NCI-H2196 treated with DMSO at 0.1 percent for 48 hours (cell line): ENCODE measurements around the gene ZNF331.
"Not testable (repeated sequence)": the region's sequence is repeated elsewhere in the genome, so short reads cannot be mapped to it uniquely, and the experiment has no call there.

Experiments
- DNase-seq: peaks from one replicate; lab custom pipeline; 2025; ENCODE audit not compliant: unreplicated experiment; lab: John Stamatoyannopoulos, UW

ZNF331 gene

GRCh38 chr19:53537521-53538377, at the start of gene ZNF331:
ZNF331 (plus strand) TSS chr19:53538145; CDS start chr19:53569377, 31,232 bp downstream.
- DNase-seq = peak; percentile 15

- DNase-seq = no peak
Measured at GRCh38 chr19:53492153-53492552, 45.8 kb upstream of the ZNF331 start.

- not testable (repeated sequence) for DNase-seq
Measured at GRCh38 chr19:53497311-53498023, 40.5 kb upstream of the ZNF331 start.

- not testable (repeated sequence) for DNase-seq
Measured at GRCh38 chr19:53498024-53498395, 39.9 kb upstream of the ZNF331 start.

- not testable (repeated sequence) for DNase-seq
Measured at GRCh38 chr19:53503151-53503550, 34.8 kb upstream of the ZNF331 start.

GRCh38 chr19:53503671-53504364, 34.1 kb upstream of the ZNF331 start:
- DNase-seq = not testable (repeated sequence)

- not testable (repeated sequence) for DNase-seq
Measured at GRCh38 chr19:53504365-53504703, 33.6 kb upstream of the ZNF331 start.

- DNase-seq = no peak
Measured at GRCh38 chr19:53504885-53505284, 33.1 kb upstream of the ZNF331 start.

GRCh38 chr19:53506728-53507127, 31.2 kb upstream of the ZNF331 start:
- DNase-seq = no peak

- DNase-seq = no peak
Measured at GRCh38 chr19:53507523-53508442, 30.2 kb upstream of the ZNF331 start.

- no peak for DNase-seq
Measured at GRCh38 chr19:53509443-53509842, 28.5 kb upstream of the ZNF331 start.

- no peak for DNase-seq
Measured at GRCh38 chr19:53509845-53510244, 28.1 kb upstream of the ZNF331 start.

GRCh38 chr19:53511357-53511756, 26.6 kb upstream of the ZNF331 start:
- DNase-seq = no peak

- no peak for DNase-seq
Measured at GRCh38 chr19:53511933-53512374, 26.0 kb upstream of the ZNF331 start.

- not testable (repeated sequence) for DNase-seq
Measured at GRCh38 chr19:53515047-53515446, 22.9 kb upstream of the ZNF331 start.

- no peak for DNase-seq
Measured at GRCh38 chr19:53517114-53517741, 20.7 kb upstream of the ZNF331 start.

- no peak for DNase-seq
Measured at GRCh38 chr19:53518121-53518520, 19.8 kb upstream of the ZNF331 start.

GRCh38 chr19:53518716-53519115, 19.2 kb upstream of the ZNF331 start:
- DNase-seq = no peak

GRCh38 chr19:53519446-53519845, 18.5 kb upstream of the ZNF331 start:
- no peak for DNase-seq

GRCh38 chr19:53520163-53520546, 17.8 kb upstream of the ZNF331 start:
- DNase-seq = no peak
